Smooth muscle cell of the brain vasculature (primary cell): ENCODE data around the gene RET.
"Not testable (repeated sequence)": the region's sequence is repeated elsewhere in the genome, so short reads cannot be mapped to it uniquely, and the experiment has no call there.

Experiments
- DNase-seq: peaks from one replicate; pipeline ENCODE4 v3.0.0-alpha.2; 2012; ENCODE audit warnings: low read depth, low spot score

The RET gene

GRCh38 chr10:43134126-43134905 lies 57.4 kb downstream of the RET start:
- DNase-seq, result no peak

- no peak for DNase-seq
Measured at GRCh38 chr10:43135064-43135463, 58.2 kb downstream of the RET start.

DNA sequence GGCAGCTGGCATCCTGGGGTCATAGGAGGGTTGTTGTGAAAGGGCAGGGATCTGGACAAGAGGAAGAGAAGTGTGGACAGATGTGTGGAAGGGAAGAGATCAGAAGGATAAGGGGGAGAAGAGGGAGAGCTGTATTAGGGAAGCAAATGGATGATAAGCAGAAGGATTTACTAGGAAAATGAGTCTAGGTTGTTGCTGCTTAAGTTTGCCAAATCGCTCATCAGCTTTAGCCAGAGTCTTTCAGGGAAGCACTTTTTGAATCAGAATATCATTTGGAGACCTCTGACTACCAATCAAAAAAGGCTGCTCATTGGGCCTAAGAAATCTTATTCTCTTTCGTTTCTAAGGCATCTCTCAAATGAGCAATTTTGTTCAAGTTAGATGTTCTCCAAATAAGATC lies 58.8 kb downstream of the RET start:
- DNase-seq, result no peak

GRCh38 chr10:43136432-43136831 lies 59.6 kb downstream of the RET start:
- no peak for DNase-seq

GRCh38 chr10:43136995-43137716 lies 60.3 kb downstream of the RET start:
- DNase-seq, result no peak

DNA sequence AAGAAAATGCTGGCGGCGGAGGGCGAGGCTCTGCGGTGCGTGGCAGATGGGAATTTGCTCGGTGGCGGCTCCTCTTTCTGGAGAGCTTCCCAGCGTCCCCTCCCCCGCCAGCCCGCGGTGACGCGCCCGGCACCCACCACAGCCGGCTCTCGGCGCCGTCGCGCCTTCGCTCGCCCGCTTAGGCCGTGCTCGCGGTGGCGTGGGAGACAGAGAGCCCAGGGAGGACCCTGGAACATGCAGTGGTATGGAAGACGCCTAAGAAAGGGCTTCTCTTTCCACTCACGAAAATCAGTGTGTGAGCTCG lies 60.8 kb downstream of the RET start:
- no peak for DNase-seq

GRCh38 chr10:43138021-43138756 lies 61.3 kb downstream of the RET start, which contains the start of gene CSGALNACT2:
Gene CSGALNACT2 (plus strand): TSS chr10:43138445. CDS start chr10:43155150, 16,705 bp downstream.
- no peak for DNase-seq

DNA sequence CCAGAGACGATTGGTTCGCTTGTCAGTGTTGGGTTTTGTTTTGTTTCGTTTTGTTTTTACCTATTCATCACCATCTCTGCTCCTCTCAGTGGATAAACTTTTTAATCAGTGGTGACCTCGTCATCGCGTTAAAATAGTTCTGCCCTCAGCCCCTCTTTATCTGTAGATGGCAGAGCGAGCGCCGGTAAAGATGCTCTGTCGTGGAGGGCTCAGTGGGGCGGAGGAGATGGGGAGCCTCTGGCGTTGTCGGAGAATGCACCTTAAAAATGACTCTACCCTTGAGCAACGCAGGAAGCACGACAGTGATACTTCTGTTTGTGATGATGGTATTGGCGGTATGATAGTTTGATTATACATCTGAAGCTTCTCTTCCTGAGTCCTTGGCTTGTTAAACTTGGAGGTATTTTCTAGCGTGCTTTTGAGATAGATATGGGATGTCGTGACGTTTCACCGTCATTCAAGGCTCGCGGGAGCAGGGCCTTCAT lies 61.9 kb downstream of the RET start:
- no peak for DNase-seq

- no peak for DNase-seq
Measured at GRCh38 chr10:43141421-43141820, 64.6 kb downstream of the RET start.

DNA sequence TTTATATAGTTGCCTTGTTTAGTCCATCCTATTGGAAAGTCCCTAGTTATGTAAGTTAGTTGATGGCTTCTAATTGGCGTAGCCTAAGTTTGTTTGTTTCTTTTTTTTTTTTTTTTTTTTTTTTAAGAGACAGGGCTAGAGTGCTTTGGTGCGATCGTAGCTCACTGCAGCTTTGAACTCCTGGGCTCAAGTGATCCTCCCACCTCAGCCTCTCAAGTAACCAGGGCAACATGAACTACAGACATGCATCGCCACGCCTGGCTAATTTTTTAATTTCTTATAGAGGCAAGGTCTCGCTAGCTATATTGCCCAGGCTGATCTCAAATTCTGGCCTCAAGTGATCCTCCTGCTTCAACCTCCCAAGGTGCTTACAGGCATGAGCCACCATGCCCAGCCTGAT lies 68.4 kb downstream of the RET start:
- DNase-seq, result no peak

DNA sequence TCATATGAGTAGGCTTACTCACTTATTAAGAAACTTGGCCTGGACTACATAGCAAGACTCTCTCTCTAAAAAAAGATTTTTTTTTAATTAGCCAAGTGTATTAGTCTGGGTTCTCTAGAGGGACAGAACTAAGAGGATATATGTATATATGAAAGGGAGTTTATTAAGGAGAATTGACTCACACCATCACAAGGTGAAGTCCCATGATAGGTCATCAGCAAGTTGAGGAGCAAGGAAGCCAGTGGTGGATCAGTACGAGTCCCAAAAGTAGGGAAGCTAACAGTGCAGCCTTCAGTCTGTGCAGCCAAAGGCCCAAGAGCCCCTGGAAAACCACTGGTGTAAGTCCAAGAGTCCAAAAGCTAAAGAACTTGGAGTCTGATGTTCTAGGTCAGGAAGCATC lies 69.1 kb downstream of the RET start:
- DNase-seq, result not testable (repeated sequence)

DNA sequence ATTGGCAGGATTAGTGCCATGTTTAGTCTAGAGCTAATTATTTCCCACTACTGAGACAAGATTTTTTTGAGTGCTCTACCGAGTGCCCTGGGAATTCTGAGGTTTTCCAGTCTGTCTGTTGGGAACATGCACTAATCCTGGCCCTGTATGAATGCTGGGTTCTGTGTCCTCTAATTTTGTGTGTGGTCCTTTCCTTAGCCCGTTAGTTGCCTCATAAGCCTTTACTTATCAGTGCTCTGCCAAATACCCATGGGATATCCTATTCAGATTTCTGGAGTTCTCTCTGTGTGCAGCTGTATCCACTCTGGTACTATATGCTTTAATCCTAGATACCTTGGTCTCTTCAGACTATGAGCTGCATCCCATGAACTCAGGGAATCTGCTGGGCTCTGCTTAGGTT lies 74.5 kb downstream of the RET start:
- DNase-seq, result no peak

DNA sequence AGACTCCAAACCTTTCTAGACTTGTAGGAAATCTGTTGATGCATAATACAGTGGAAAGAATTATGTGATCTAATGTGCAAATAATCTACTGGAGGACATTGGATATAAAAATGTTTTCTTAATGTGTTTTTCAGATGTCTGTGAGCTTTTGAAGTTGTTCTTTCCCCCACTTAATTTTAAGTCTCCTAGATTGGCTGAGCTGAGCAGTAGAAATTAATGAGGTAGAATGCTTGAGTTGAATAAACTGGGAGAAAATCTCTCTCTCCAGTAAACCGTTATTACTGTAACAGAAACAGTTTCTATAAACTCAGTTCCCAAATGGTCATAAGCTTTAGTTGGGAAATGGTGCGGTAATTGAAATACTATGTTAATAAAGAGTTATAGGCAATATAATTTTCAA lies 77.0 kb downstream of the RET start:
- no peak for DNase-seq

- DNase-seq, result no peak
Measured at GRCh38 chr10:43155221-43155620, 78.4 kb downstream of the RET start.

DNA sequence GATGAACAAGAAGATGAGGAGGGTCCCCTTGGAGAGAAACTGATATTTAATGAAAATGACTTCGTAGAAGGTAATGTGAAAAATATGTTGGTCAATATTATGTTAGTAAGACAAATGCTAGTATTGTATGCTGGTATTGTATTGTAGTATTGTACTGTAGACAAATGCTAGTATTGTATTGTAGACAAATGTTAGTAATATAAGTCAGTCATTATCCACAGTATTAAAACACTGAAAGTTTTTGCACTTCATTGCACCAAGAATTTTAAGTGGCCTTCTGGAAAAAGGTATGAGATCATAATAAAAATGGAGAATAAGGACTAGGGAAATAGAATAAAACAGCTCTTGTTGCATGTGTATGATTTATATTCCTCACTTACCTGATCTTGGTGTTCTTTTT lies 78.9 kb downstream of the RET start:
- no peak for DNase-seq

- no peak for DNase-seq
Measured at GRCh38 chr10:43156590-43157341, 79.9 kb downstream of the RET start.

- no peak for DNase-seq
Measured at GRCh38 chr10:43158636-43159035, 81.8 kb downstream of the RET start.

- no peak for DNase-seq
Measured at GRCh38 chr10:43160046-43160920, 83.4 kb downstream of the RET start.

DNA sequence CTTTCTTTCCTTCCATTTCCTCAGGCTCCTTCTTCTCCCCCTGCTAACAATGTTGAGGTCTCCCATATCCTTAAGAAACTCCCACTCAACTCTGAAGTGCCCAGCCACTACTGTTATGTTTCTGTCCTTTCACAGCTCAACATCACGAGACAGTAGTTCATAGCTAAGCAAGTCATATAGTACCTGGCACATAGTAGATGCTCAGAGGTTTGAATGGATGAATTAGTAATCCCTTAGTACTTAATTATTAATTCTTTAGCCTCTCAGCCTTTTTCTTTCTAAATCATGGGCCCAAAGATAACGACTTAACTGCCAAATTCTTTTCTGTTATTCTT lies 84.0 kb downstream of the RET start:
- DNase-seq, result no peak

DNA sequence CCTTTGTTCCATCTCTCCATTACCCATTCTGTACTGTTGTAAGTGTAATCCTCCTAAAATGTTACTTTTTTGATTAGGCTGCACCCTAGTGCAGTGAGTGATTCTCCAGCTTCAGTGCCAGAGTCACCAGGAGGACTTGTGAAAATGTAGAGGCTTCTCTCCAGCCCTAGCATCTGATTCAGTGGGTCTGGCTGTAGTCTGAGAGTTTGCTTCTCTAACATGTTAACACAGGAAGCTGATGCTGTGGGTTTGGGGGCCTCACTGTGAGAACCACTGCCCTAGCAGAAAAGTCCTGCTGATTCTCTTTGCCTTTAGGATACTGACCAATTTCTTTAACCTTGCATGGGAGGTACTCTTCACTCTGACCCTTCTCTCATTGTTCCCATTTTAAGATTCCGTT lies 85.7 kb downstream of the RET start:
- DNase-seq, result no peak
